ENCODE results near the gene TSSC4. TPM values are rescaled to one million over a fixed set of nuclear protein-coding genes. Genes with fewer than 3 reads are reported as not detected.

TSSC4 gene
- total RNA-seq, 1 donor from 2014 or later, result 52.2 TPM

GRCh38 chr11:2424811-2425495 lies 24.4 kb downstream of the TSSC4 start:
- H3K4me3 Mint-ChIP-seq (ENCODE audit: unreplicated experiment), result no peak overlapping the region
- no peak for TF ChIP-seq CTCF (IDR thresholded peaks at IDR 0.05)
- H3K4me1 Mint-ChIP-seq (ENCODE audit: low read depth), result no peaks in the 10 kb centered on the region
- H3K27me3 Mint-ChIP-seq (ENCODE audit: low read depth), result peaks cover 2% of the 10 kb centered on the region
- no peaks in the 10 kb centered on the region for H3K9me3 Mint-ChIP-seq (ENCODE audit: low read depth)
- H3K27ac Mint-ChIP-seq (ENCODE audit: unreplicated experiment), result no peak overlapping the region
- H3K36me3 Mint-ChIP-seq (ENCODE audit: low read depth), result no peaks in the 10 kb centered on the region
- no peak for DNase-seq (ENCODE audit: low spot score)

- Mint-ChIP-seq H3K27ac (ENCODE audit: unreplicated experiment) (no peak overlapping the region), H3K27me3 (ENCODE audit: low read depth) (peaks cover 2% of the 10 kb centered on the region), H3K4me1 (ENCODE audit: low read depth) (no peaks in the 10 kb centered on the region)
Observed at GRCh38 chr11:2425506-2425905, 25.0 kb downstream of the TSSC4 start.

DNA sequence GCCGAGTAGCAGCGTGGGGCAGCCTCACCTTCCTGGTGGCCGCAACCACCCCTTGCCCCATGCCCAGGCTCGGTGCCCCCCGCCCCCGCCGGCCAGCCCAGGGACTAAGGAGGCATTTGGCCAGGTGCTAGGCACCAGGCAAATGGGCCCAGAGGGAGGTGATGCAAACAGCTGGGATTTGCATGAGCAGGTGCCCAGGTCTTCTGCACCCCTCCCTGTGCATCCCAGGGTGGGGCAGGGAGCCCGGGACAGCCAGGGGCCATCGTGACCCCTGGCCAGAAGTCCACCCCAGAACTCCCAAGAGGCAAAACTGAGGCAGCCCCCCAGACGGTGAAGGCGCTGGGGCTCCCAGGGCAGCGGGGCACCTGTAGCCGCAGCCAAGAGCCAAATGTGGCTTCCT lies 25.7 kb downstream of the TSSC4 start:
- no peak for TF ChIP-seq CTCF (IDR thresholded peaks at IDR 0.05)
- H3K4me1 Mint-ChIP-seq (ENCODE audit: low read depth), result no peaks in the 10 kb centered on the region
- H3K36me3 Mint-ChIP-seq (ENCODE audit: low read depth), result no peaks in the 10 kb centered on the region
- H3K27ac Mint-ChIP-seq (ENCODE audit: unreplicated experiment), result no peak overlapping the region
- H3K9me3 Mint-ChIP-seq (ENCODE audit: low read depth), result no peaks in the 10 kb centered on the region
- H3K4me3 Mint-ChIP-seq (ENCODE audit: unreplicated experiment), result no peak overlapping the region
- peaks cover 2% of the 10 kb centered on the region for H3K27me3 Mint-ChIP-seq (ENCODE audit: low read depth)
- no peak for DNase-seq (ENCODE audit: low spot score)

More at GRCh38 chr11:2425506-2425905, 25.0 kb downstream of the TSSC4 start:
- no peak for TF ChIP-seq CTCF (IDR thresholded peaks at IDR 0.05)
- no peak for DNase-seq (ENCODE audit: low spot score)
- Mint-ChIP-seq H3K4me3 (ENCODE audit: unreplicated experiment) (no peak overlapping the region), H3K9me3 (ENCODE audit: low read depth) (no peaks in the 10 kb centered on the region), H3K36me3 (ENCODE audit: low read depth) (no peaks in the 10 kb centered on the region)

DNA sequence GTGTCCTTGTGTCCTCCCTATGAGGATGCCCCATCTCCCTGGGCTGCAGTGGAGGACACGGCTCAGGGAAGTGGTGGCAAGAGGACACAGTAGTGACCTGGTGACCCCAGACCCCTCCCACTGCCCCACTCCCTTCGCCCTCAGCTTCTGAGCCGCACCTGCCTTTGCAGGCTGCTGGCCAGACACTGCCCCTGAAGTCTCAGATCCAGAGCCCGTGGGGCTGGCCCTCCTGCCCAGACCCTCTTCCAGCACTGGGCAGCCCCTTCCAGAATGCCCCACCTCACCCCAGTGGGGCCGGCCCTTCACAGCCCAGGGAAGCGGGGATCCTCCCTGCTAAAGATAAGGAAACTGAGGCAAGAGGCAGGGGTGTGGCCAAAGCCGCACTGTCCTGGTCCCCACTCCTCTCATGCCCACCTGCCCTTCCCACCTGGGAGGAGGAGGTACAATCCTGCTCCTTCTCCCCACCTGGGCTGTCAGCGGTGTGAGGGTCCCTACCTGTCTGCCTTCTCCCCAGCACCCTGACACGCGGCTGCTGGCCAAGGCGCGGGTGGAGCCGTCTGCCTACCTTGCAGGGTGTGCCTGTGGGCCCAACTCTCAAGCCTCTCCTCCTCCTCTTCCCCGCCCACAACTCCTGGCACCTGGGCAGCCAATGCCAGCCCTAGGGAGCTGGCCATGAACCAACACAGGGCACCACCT lies 26.4 kb downstream of the TSSC4 start:
- no peaks in the 10 kb centered on the region for H3K9me3 Mint-ChIP-seq (ENCODE audit: low read depth)
- DNase-seq (ENCODE audit: low spot score), result no peak
- no peak overlapping the region for H3K27ac Mint-ChIP-seq (ENCODE audit: unreplicated experiment)
- no peak overlapping the region for H3K4me3 Mint-ChIP-seq (ENCODE audit: unreplicated experiment)
- H3K27me3 Mint-ChIP-seq (ENCODE audit: low read depth), result peaks cover 6% of the 10 kb centered on the region
- H3K36me3 Mint-ChIP-seq (ENCODE audit: low read depth), result no peaks in the 10 kb centered on the region
- H3K4me1 Mint-ChIP-seq (ENCODE audit: low read depth), result no peaks in the 10 kb centered on the region
- TF ChIP-seq CTCF (IDR thresholded peaks at IDR 0.05), result no peak

GRCh38 chr11:2427721-2428321 lies 27.3 kb downstream of the TSSC4 start:
- H3K36me3 Mint-ChIP-seq (ENCODE audit: low read depth), result no peaks in the 10 kb centered on the region
- H3K4me3 Mint-ChIP-seq (ENCODE audit: unreplicated experiment), result no peak overlapping the region
- peaks cover 6% of the 10 kb centered on the region for H3K27me3 Mint-ChIP-seq (ENCODE audit: low read depth)
- TF ChIP-seq CTCF (IDR thresholded peaks at IDR 0.05), result no peak
- no peaks in the 10 kb centered on the region for H3K9me3 Mint-ChIP-seq (ENCODE audit: low read depth)
- no peak for DNase-seq (ENCODE audit: low spot score)
- no peak overlapping the region for H3K27ac Mint-ChIP-seq (ENCODE audit: unreplicated experiment)
- H3K4me1 Mint-ChIP-seq (ENCODE audit: low read depth), result no peaks in the 10 kb centered on the region

Measured in chondrocyte (in vitro differentiated cells).